ENCODE results near the gene NOL3. TPM values are rescaled to one million over a fixed set of nuclear protein-coding genes. Genes with fewer than 3 reads are reported as not detected.

The NOL3 gene
- polyA plus RNA-seq, 1 of the 3 experiments (the other 2 are of a cell fraction), result 34.1 TPM

DNA sequence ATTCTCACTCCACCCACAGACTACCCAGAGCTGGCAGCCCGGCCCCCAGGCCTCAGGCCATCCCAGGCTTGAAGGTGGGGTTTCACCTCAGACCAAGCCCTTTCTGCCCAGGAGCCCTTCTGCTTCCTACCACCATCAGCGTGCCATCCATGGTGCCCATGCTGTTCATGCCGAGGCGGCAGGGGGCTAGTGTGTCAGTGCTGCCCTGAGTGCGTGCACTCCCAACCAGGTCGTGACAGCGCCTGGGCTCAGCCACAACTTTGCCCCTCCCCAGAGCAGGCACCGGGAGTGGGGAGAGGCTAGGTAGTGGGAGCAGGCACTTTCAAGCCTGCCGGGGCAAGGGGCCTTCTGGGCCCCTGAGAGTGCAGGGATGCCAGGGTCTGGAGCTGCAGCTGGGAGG, 28.0 kb upstream of the NOL3 start:
- Histone ChIP-seq H3K79me2 (ENCODE audit: insufficient read depth) (0 out of 2 replicates have a peak, but pooled peaks cover 2% of the 10 kb centered on the region), H4K20me1 (ENCODE audit: insufficient read depth) (no peaks in the 10 kb centered on the region), H3K9ac (no peak overlapping the region), H2AFZ (ENCODE audit: low read depth) (no peak overlapping the region), H3K27ac (ENCODE audit: low read depth in 2 of 2, low read length in 1 of 2) (no peak overlapping the region), H3K9me2 (no peaks in the 10 kb centered on the region), H3K4me3 (ENCODE audit: low read depth in 2 of 2, low read length in 1 of 2) (no peak overlapping the region), H3F3A (replicated peaks; ENCODE audit: insufficient read depth) (no peaks in the 10 kb centered on the region), H3K36me3 (replicated peaks in 1 of 2; ENCODE audit: control insufficient read depth in 1 of 2, insufficient read depth in 2 of 2, low read length in 1 of 2) (peaks cover 44 to 74% of the 10 kb centered on the region in 2 experiments), H3K27me3 (ENCODE audit: insufficient read depth) (no peaks in the 10 kb centered on the region), H3K4me1 (ENCODE audit: control insufficient read depth in 1 of 2, insufficient read depth in 2 of 2, low read depth in 1 of 2, low read length in 1 of 2) (no peaks in the 10 kb centered on the region), H3K9me3 (no peaks in the 10 kb centered on the region), H3K4me2 (no peak overlapping the region)
- 100% methylated on average over 2 of the region's 9 CpGs for WGBS (ENCODE audit: low lambda C conversion rate)
- POLR2A ChIA-PET, result no interaction called here
- CTCF ChIA-PET, result interaction anchor here (1.4 to 7.9 kb wide), 2 partner anchors 13 to 195 kb away, joined by 4 to 50 read pairs; no protein-coding TSS in a partner anchor
- TF ChIP-seq TCF12 (IDR thresholded peaks at IDR 0.05), result no peak
- no peak for TF ChIP-seq FOXM1 (IDR thresholded peaks at IDR 0.05; ENCODE audit: low read depth)
- TF ChIP-seq NRF1 (IDR thresholded peaks at IDR 0.05; ENCODE audit: low read depth, low read length), result no peak
- TF ChIP-seq TAF1 (IDR thresholded peaks at IDR 0.05; ENCODE audit: borderline replicate concordance, low read depth, low read length), result no peak
- TF ChIP-seq, protein P1, sequence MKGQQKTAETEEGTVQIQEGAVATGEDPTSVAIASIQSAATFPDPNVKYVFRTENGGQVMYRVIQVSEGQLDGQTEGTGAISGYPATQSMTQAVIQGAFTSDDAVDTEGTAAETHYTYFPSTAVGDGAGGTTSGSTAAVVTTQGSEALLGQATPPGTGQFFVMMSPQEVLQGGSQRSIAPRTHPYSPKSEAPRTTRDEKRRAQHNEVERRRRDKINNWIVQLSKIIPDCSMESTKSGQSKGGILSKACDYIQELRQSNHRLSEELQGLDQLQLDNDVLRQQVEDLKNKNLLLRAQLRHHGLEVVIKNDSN (IDR thresholded peaks at IDR 0.05; ENCODE audit: borderline replicate concordance, low read depth), result no peak
- TF ChIP-seq YY1 (IDR thresholded peaks at IDR 0.05; ENCODE audit: low read depth), result no peak
- TF ChIP-seq, protein P2, sequence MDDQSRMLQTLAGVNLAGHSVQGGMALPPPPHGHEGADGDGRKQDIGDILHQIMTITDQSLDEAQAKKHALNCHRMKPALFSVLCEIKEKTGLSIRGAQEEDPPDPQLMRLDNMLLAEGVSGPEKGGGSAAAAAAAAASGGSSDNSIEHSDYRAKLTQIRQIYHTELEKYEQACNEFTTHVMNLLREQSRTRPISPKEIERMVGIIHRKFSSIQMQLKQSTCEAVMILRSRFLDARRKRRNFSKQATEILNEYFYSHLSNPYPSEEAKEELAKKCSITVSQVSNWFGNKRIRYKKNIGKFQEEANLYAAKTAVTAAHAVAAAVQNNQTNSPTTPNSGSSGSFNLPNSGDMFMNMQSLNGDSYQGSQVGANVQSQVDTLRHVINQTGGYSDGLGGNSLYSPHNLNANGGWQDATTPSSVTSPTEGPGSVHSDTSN (IDR thresholded peaks at IDR 0.05), result no peak
- no peak for TF ChIP-seq RCOR1 (IDR thresholded peaks at IDR 0.05; ENCODE audit: low read length)
- no peak for TF ChIP-seq SIN3A (IDR thresholded peaks at IDR 0.05; ENCODE audit: borderline replicate concordance, low read depth, low read length)
- TF ChIP-seq JUND (IDR thresholded peaks at IDR 0.05), result no peak
- TF ChIP-seq RFX5 (IDR thresholded peaks at IDR 0.05; ENCODE audit: low read length), result no peak
- TF ChIP-seq CHD2 (IDR thresholded peaks at IDR 0.05; ENCODE audit: low read length, partially characterized antibody), result no peak
- TF ChIP-seq EP300 (IDR thresholded peaks at IDR 0.05; ENCODE audit: borderline replicate concordance in 1 of 2, low read depth in 1 of 2, low read length in 1 of 2), result no peak
- TF ChIP-seq, protein P3, sequence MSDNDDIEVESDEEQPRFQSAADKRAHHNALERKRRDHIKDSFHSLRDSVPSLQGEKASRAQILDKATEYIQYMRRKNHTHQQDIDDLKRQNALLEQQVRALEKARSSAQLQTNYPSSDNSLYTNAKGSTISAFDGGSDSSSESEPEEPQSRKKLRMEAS (IDR thresholded peaks at IDR 0.05; ENCODE audit: low read depth), result no peak
- no peak for TF ChIP-seq ELF1 (IDR thresholded peaks at IDR 0.05)
- TF ChIP-seq, protein P4, sequence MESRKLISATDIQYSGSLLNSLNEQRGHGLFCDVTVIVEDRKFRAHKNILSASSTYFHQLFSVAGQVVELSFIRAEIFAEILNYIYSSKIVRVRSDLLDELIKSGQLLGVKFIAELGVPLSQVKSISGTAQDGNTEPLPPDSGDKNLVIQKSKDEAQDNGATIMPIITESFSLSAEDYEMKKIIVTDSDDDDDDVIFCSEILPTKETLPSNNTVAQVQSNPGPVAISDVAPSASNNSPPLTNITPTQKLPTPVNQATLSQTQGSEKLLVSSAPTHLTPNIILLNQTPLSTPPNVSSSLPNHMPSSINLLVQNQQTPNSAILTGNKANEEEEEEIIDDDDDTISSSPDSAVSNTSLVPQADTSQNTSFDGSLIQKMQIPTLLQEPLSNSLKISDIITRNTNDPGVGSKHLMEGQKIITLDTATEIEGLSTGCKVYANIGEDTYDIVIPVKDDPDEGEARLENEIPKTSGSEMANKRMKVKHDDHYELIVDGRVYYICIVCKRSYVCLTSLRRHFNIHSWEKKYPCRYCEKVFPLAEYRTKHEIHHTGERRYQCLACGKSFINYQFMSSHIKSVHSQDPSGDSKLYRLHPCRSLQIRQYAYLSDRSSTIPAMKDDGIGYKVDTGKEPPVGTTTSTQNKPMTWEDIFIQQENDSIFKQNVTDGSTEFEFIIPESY (IDR thresholded peaks at IDR 0.05; ENCODE audit: borderline replicate concordance, low read depth), result no peak
- no peak for TF ChIP-seq MEF2A (IDR thresholded peaks at IDR 0.05; ENCODE audit: borderline replicate concordance, low read depth)
- no peak for TF ChIP-seq GABPA (IDR thresholded peaks at IDR 0.05; ENCODE audit: low read depth)
- DNase-seq, result no peak
